Cardiac muscle cell (in vitro differentiated cells and primary cell): Measurements from ENCODE around the gene CLTB. TPM values are rescaled to one million over a fixed set of nuclear protein-coding genes. Genes with fewer than 3 reads are reported as not detected.
A peak's percentile ranks its signal among the peaks of the same experiment; 100 is the strongest.

Source experiments
- DNase-seq, 2 donors: peaks; one replicate each; pipeline versions ENCODE4 v3.0.0 to v3.0.0-alpha.2; 2010 to 2017; ENCODE audit warnings: low read depth in 1 of 2, low spot score in 1 of 2
- H3K27ac ChIP-seq: fragments of 200-600 bp; sonication (generic); 2 replicates; pipeline ENCODE4 v1.5.1; 2016
- H3K27me3 ChIP-seq: fragments of 200-600 bp; sonication (generic); 2 replicates; pipeline ENCODE4 v1.6.0; 2016; ENCODE audit warnings: control low read depth
- H3K36me3 ChIP-seq: fragments of 200-600 bp; sonication (generic); 2 replicates; pipeline ENCODE4 v1.5.1; 2016; ENCODE audit warnings: control low read depth
- H3K4me1 ChIP-seq: fragments of 200-600 bp; sonication (generic); 2 replicates; pipeline ENCODE4 v1.8.1; 2017; ENCODE audit warnings: low read depth, mild to moderate bottlenecking, mixed run types
- H3K4me3 ChIP-seq: fragments of 200-600 bp; sonication (generic); 2 replicates; pipeline ENCODE4 v1.5.1; 2016; ENCODE audit warnings: mild to moderate bottlenecking
- H3K9me3 ChIP-seq: fragments of 200-600 bp; sonication (generic); 2 replicates; pipeline ENCODE4 v1.5.1; 2017; ENCODE audit warnings: low read depth, mild to moderate bottlenecking, control low read depth
- CTCF ChIP-seq: IDR thresholded peaks from 2 replicates; pipeline ENCODE4 v1.5.1; 2012; ENCODE audit warnings: low read depth, mild to moderate bottlenecking, low read length
- polyA plus RNA-seq: library from polyadenylated mRNA; unstranded; fragments of >200 nt; fragmentation: Nextera tagmentation; extraction: Ambion mirVana; gene quantifications from 2 replicates; pipeline ENCODE4 v1.2.1, GENCODE V29; 2016
- total RNA-seq: library from RNA; depleted of rRNA; stranded (reverse); fragments of >200 nt; gene quantifications from 2 replicates; pipeline ENCODE4 v1.2.3, GENCODE V29; 2016

The CLTB gene
- total and polyA plus RNA-seq, 2 experiments from 2014 or later, result 187 to 222 TPM

- Histone ChIP-seq H3K9me3 (no peaks in the 10 kb centered on the region), H3K4me1 (no peaks in the 10 kb centered on the region), H3K36me3 (peaks cover 10% of the 10 kb centered on the region), H3K27ac (no peak overlapping the region), H3K27me3 (no peaks in the 10 kb centered on the region), H3K4me3 (no peak overlapping the region)
- no peak for TF ChIP-seq CTCF
- no peak for DNase-seq
Measured at GRCh38 chr5:176369934-176370711, 46.2 kb downstream of the CLTB start.

- Histone ChIP-seq H3K4me3 (no peak overlapping the region), H3K4me1 (no peaks in the 10 kb centered on the region), H3K27me3 (peaks cover 10% of the 10 kb centered on the region), H3K27ac (no peak overlapping the region), H3K36me3 (peaks cover 10% of the 10 kb centered on the region), H3K9me3 (no peaks in the 10 kb centered on the region)
- no peak for DNase-seq
- no peak for TF ChIP-seq CTCF
Measured at GRCh38 chr5:176368726-176369125, 47.6 kb downstream of the CLTB start.

GRCh38 chr5:176366232-176366894 lies 50.0 kb downstream of the CLTB start:
- Histone ChIP-seq H3K9me3 (no peaks in the 10 kb centered on the region), H3K27ac (no peak overlapping the region), H3K27me3 (peaks cover 27% of the 10 kb centered on the region), H3K4me1 (no peaks in the 10 kb centered on the region), H3K36me3 (peaks cover 10% of the 10 kb centered on the region), H3K4me3 (peak overlapping the region; percentile 87)
- no peak for DNase-seq
- TF ChIP-seq CTCF, result no peak

GRCh38 chr5:176365351-176366231 lies 50.7 kb downstream of the CLTB start, which contains the start of gene ARL10:
TSS of gene ARL10 (plus strand) at chr5:176365487. CDS start at chr5:176365564, 77 bp downstream.
- H3K27me3 ChIP-seq, result peaks cover 27% of the 10 kb centered on the region
- H3K4me3 ChIP-seq, result peak within 1 kb of the TSS; percentile 87
- H3K9me3 ChIP-seq, result no peaks in the 10 kb centered on the region
- H3K36me3 ChIP-seq, result peaks cover 8% of the 10 kb centered on the region
- H3K27ac ChIP-seq, result no peak within 1 kb of the TSS
- TF ChIP-seq CTCF, result no peak
- peaks cover 3% of the 10 kb centered on the region for H3K4me1 ChIP-seq
- peak; percentile 47 to 63 for DNase-seq

- peaks cover 27% of the 10 kb centered on the region for H3K27me3 ChIP-seq
- no peak for DNase-seq
- peak overlapping the region; percentile 87 for H3K4me3 ChIP-seq
- no peak overlapping the region for H3K27ac ChIP-seq
- H3K4me1 ChIP-seq, result peaks cover 3% of the 10 kb centered on the region
- no peaks in the 10 kb centered on the region for H3K9me3 ChIP-seq
- TF ChIP-seq CTCF, result no peak
- peaks cover 6% of the 10 kb centered on the region for H3K36me3 ChIP-seq
Measured at GRCh38 chr5:176364765-176365350, 51.5 kb downstream of the CLTB start.
